ENCODE results near the gene DPM2. TPM values are rescaled to one million over a fixed set of nuclear protein-coding genes. Genes with fewer than 3 reads are reported as not detected.

The DPM2 gene
- total RNA-seq, 2 experiments from 2014 or later, result 44.1 to 46.6 TPM

DNA sequence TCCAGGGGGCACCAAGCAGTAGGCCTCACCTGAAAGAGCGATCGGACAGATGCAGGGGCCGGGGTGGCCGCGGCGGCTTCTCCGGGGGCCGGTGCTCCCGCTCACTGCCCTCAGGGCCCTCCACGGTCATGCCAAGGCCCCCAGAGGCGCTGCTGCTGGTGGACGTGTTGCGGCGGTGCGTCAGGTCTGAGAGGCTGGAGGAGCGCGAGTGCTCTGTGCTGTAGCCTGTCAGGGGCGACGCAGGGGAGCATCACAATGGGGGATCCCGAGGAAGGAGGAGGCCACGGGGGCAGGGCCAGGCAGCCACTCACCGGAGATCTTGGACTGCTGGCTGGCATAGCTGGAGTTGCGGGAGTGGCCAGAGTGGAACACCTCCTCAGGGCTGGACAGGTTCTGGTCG is 7.7 kb upstream of the DPM2 start:
- H3K9me3 Mint-ChIP-seq (ENCODE audit: low read depth), result no peaks in the 10 kb centered on the region
- intact Hi-C loops (cut with DNase I, micrococcal nuclease), result no loop called here
- ChIA-PET CTCF (interaction anchor here (1.0 to 5.7 kb wide), 3 partner anchors 9 to 101 kb away, joined by 3 to 126 read pairs (median 79); no protein-coding TSS in a partner anchor), POLR2A (interaction anchor here (0.7 to 0.9 kb wide), 2 partner anchors 29 to 93 kb away, joined by 3 to 4 read pairs; no protein-coding TSS in a partner anchor)
- no peak for DNase-seq
- no peak overlapping the region for H3K27ac Mint-ChIP-seq
- ATAC-seq, result no peak
- H3K4me1 Mint-ChIP-seq, result peaks cover 32% of the 10 kb centered on the region
- H3K27me3 Mint-ChIP-seq, result no peaks in the 10 kb centered on the region
- peaks cover 42% of the 10 kb centered on the region for H3K36me3 Mint-ChIP-seq (ENCODE audit: low read depth)
- no peak overlapping the region for H3K4me3 Mint-ChIP-seq

GRCh38 chr9:127944586-127945218 is 7.0 kb upstream of the DPM2 start:
- DNase-seq (no peak), ATAC-seq (no peak)
- POLR2A ChIA-PET, result interaction anchor here (0.7 to 1.0 kb wide), 2 partner anchors 11 to 93 kb away, joined by 4 read pairs; no protein-coding TSS in a partner anchor
- no peaks in the 10 kb centered on the region for H3K9me3 Mint-ChIP-seq (ENCODE audit: low read depth)
- H3K36me3 Mint-ChIP-seq (ENCODE audit: low read depth), result peaks cover 39% of the 10 kb centered on the region
- H3K4me3 Mint-ChIP-seq, result no peak overlapping the region
- H3K27me3 Mint-ChIP-seq, result no peaks in the 10 kb centered on the region
- CTCF ChIA-PET, result interaction anchor here (1.0 to 5.7 kb wide), 12 partner anchors 9 to 173 kb away, joined by 3 to 126 read pairs (median 10); partner anchors contain the start of gene PIP5KL1
- no peak overlapping the region for H3K27ac Mint-ChIP-seq
- peaks cover 26% of the 10 kb centered on the region for H3K4me1 Mint-ChIP-seq
- intact Hi-C loops (cut with DNase I, micrococcal nuclease), result loop anchor here (5.0 kb wide), 2 partner anchors 148 to 158 kb away; no protein-coding TSS in a partner anchor

DNA sequence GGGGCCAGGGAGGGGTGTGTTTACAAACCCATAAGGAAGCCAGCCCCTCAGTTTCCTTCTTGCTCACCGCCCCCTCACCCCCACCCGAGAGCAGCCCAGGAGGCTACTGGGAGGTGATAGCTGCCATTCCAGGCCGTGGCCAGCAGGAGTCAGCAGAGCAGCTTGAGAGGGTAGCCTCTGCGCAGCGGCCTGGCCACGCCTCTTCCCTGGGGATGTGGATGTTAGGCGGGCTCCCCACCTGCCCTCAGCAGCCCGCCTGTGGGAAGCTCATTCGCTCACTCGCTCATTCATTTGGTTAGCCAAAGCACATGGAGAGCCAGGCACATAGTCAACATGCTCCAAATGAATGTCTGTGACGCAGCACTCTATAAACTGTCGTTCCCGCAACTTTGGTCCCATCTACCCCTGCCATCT is 6.1 kb upstream of the DPM2 start:
- Mint-ChIP-seq H3K27me3 (no peaks in the 10 kb centered on the region), H3K4me1 (peaks cover 23% of the 10 kb centered on the region), H3K36me3 (ENCODE audit: low read depth) (peaks cover 39% of the 10 kb centered on the region), H3K9me3 (ENCODE audit: low read depth) (no peaks in the 10 kb centered on the region), H3K27ac (peak overlapping the region; percentile 81), H3K4me3 (no peak overlapping the region)
- CTCF ChIA-PET, result interaction anchor here (0.7 to 5.7 kb wide), 31 partner anchors 10 to 185 kb away, joined by 3 to 126 read pairs (median 5); partner anchors contain the start of genes NAIF1 and PIP5KL1
- DNase-seq (peak; percentile 91), ATAC-seq (peak; percentile 87)
- POLR2A ChIA-PET, result interaction anchor here (0.6 to 1.0 kb wide), 5 partner anchors 12 to 136 kb away, joined by 3 to 7 read pairs (median 4); partner anchors contain the start of gene EEIG1
- intact Hi-C loops (cut with DNase I, micrococcal nuclease), result loop anchor here (1.0 to 5.0 kb wide), 6 partner anchors 27 to 174 kb away; partner anchors contain the start of gene EEIG1 (in 1 of the 2)

- ChIA-PET CTCF (interaction anchor here (0.6 to 5.7 kb wide), 42 partner anchors 9 to 364 kb away, joined by 3 to 126 read pairs (median 4); partner anchors contain the start of genes NAIF1 and PIP5KL1), POLR2A (interaction anchor here (0.7 to 1.0 kb wide), 3 partner anchors 38 to 83 kb away, joined by 3 to 7 read pairs (median 3); partner anchors contain the start of gene EEIG1)
- H3K4me1 Mint-ChIP-seq, result peaks cover 25% of the 10 kb centered on the region
- ATAC-seq (no peak), DNase-seq (no peak)
- H3K9me3 Mint-ChIP-seq (ENCODE audit: low read depth), result no peaks in the 10 kb centered on the region
- peak overlapping the region; percentile 48 for H3K27ac Mint-ChIP-seq
- H3K27me3 Mint-ChIP-seq, result no peaks in the 10 kb centered on the region
- peaks cover 36% of the 10 kb centered on the region for H3K36me3 Mint-ChIP-seq (ENCODE audit: low read depth)
- intact Hi-C loops (cut with DNase I, micrococcal nuclease), result loop anchor here (1.0 to 5.0 kb wide), 6 partner anchors 27 to 174 kb away; partner anchors contain the start of gene EEIG1 (in 1 of the 2)
- no peak overlapping the region for H3K4me3 Mint-ChIP-seq
Observed at GRCh38 chr9:127943011-127943662, 5.5 kb upstream of the DPM2 start.

GRCh38 chr9:127942216-127943010 is 4.8 kb upstream of the DPM2 start:
- H3K4me3 Mint-ChIP-seq, result no peak overlapping the region
- ATAC-seq, result peak; percentile 27
- ChIA-PET POLR2A (no interaction called here), CTCF (interaction anchor here (0.6 to 5.7 kb wide), 28 partner anchors 8 to 175 kb away, joined by 3 to 126 read pairs (median 4); partner anchors contain the start of gene PIP5KL1)
- H3K36me3 Mint-ChIP-seq (ENCODE audit: low read depth), result peaks cover 35% of the 10 kb centered on the region
- no peaks in the 10 kb centered on the region for H3K27me3 Mint-ChIP-seq
- H3K4me1 Mint-ChIP-seq, result peaks cover 27% of the 10 kb centered on the region
- intact Hi-C loops (cut with DNase I, micrococcal nuclease), result loop anchor here (1.0 to 5.0 kb wide), 6 partner anchors 28 to 175 kb away; partner anchors contain the start of gene EEIG1 (in 1 of the 2)
- peak overlapping the region; percentile 48 for H3K27ac Mint-ChIP-seq
- no peaks in the 10 kb centered on the region for H3K9me3 Mint-ChIP-seq (ENCODE audit: low read depth)
- DNase-seq, result peak; percentile 74

- CTCF ChIA-PET, result interaction anchor here (0.7 to 5.7 kb wide), 19 partner anchors 12 to 176 kb away, joined by 3 to 126 read pairs (median 5); no protein-coding TSS in a partner anchor
- POLR2A ChIA-PET, result no interaction called here
- intact Hi-C loops (cut with DNase I, micrococcal nuclease), result loop anchor here (5.0 kb wide), 2 partner anchors 150 to 160 kb away; no protein-coding TSS in a partner anchor
- H3K27me3 Mint-ChIP-seq, result no peaks in the 10 kb centered on the region
- H3K9me3 Mint-ChIP-seq (ENCODE audit: low read depth), result no peaks in the 10 kb centered on the region
- ATAC-seq, result no peak
- peak overlapping the region; percentile 6 for H3K27ac Mint-ChIP-seq
- H3K4me1 Mint-ChIP-seq, result peaks cover 31% of the 10 kb centered on the region
- H3K4me3 Mint-ChIP-seq, result no peak overlapping the region
- peaks cover 37% of the 10 kb centered on the region for H3K36me3 Mint-ChIP-seq (ENCODE audit: low read depth)
- no peak for DNase-seq
Observed at GRCh38 chr9:127941961-127942215, 4.2 kb upstream of the DPM2 start.

DNA sequence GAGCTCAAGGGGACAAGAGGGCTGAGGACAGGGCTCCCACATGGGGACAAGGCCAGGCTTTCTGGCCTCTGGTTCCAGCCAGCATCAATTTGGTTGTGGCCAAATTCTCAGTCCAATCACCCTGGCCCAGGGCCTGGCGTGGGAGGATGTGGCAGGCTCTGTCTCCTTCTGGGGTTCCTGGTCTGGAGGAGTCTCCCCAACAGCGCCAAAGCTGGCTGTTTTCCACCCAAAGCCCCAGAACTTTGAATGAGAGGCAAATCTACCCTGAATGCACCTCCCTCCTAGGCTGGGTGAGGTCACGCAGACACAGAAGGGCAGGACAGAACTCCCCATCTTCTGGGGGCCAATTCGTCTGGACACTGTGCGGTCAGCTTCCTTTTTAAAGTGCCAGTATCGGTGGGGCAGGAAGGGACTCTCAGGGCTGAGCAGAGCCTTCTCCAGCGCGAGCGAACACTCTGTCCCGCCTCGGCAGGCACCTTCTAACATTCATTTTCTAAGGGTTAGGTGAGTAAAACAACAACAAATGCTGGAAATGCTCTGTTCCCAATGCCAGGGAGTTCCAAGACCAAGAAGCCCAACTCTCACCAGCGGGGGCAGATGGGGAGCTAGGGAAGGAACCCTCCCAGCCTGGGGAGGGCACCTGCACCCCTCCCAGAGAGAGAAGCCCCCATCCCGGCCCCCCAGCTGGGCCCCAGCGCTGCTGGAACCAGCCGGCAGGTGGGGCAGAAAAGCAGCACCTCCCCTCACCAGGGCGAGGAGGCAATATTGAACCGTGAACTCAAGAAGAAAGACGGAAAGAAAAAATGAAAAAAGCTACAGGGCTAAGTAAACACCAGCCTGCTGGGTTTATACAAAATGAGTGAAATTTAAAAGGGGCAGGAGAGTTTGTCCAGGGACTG is 3.7 kb upstream of the DPM2 start:
- ChIA-PET POLR2A (no interaction called here), CTCF (interaction anchor here (0.7 to 5.7 kb wide), 21 partner anchors 8 to 176 kb away, joined by 3 to 126 read pairs (median 4); no protein-coding TSS in a partner anchor)
- DNase-seq (no peak), ATAC-seq (no peak)
- H3K4me3 Mint-ChIP-seq, result no peak overlapping the region
- H3K9me3 Mint-ChIP-seq (ENCODE audit: low read depth), result no peaks in the 10 kb centered on the region
- H3K36me3 Mint-ChIP-seq (ENCODE audit: low read depth), result peaks cover 38% of the 10 kb centered on the region
- no peaks in the 10 kb centered on the region for H3K27me3 Mint-ChIP-seq
- H3K4me1 Mint-ChIP-seq, result peaks cover 36% of the 10 kb centered on the region
- H3K27ac Mint-ChIP-seq, result peak overlapping the region; percentile 6
- intact Hi-C loops (cut with DNase I, micrococcal nuclease), result loop anchor here (5.0 kb wide), 2 partner anchors 151 to 161 kb away; no protein-coding TSS in a partner anchor

DNA sequence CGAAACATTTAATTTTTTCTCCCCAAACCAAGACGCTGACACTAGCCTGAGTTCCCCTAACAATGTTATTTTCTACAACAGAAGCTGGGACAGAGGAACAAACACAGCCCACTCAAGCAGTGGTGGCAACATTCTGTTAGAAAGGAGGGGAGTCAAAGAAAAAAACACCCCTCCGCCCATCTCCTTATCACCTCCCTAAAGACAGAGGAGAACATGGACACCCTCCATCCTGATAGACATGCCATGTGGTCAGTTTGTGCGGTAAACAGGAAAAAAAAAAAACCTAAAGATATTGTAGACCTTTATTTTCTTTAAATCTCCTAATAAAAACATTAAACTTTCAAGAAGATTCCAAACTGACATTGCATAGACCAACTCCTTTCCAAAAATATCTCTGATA is 2.9 kb upstream of the DPM2 start:
- H3K4me1 Mint-ChIP-seq, result peaks cover 44% of the 10 kb centered on the region
- H3K4me3 Mint-ChIP-seq, result no peak overlapping the region
- POLR2A ChIA-PET, result no interaction called here
- no peak for ATAC-seq
- intact Hi-C loops (cut with DNase I, micrococcal nuclease), result loop anchor here (5.0 kb wide), 2 partner anchors 152 to 162 kb away; no protein-coding TSS in a partner anchor
- CTCF ChIA-PET, result interaction anchor here (0.7 to 5.7 kb wide), 9 partner anchors 9 to 177 kb away, joined by 3 to 126 read pairs (median 5); no protein-coding TSS in a partner anchor
- peaks cover 42% of the 10 kb centered on the region for H3K36me3 Mint-ChIP-seq (ENCODE audit: low read depth)
- DNase-seq, result no peak
- H3K27ac Mint-ChIP-seq, result peak overlapping the region; percentile 26
- H3K9me3 Mint-ChIP-seq (ENCODE audit: low read depth), result no peaks in the 10 kb centered on the region
- no peaks in the 10 kb centered on the region for H3K27me3 Mint-ChIP-seq

DNA sequence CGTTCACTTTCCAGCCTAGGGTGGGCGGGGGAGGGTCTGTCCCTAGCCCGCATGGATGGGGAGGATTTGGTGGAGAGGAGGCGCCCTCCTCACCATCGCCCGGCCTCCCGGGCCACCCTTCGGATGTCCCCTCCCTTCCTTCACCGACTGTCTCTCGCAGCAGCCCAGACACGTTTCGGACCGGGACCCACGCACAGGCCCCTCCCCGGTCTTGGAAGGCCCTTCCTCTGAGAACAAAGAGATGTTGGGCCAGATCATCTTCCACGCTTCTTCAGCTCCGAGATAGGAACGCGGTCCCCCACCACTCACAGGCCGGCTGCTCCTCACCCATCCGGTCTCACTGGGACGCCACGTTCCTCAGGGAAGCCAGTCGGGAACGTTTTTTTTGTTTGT is 640 bp upstream of the DPM2 start:
- Mint-ChIP-seq H3K4me3 (peak overlapping the region; percentile 94), H3K36me3 (ENCODE audit: low read depth) (peaks cover 34% of the 10 kb centered on the region), H3K9me3 (ENCODE audit: low read depth) (no peaks in the 10 kb centered on the region), H3K27ac (peak overlapping the region; percentile 64), H3K27me3 (no peaks in the 10 kb centered on the region), H3K4me1 (peaks cover 39% of the 10 kb centered on the region)
- ChIA-PET CTCF (no interaction called here), POLR2A (no interaction called here)
- intact Hi-C loops (cut with DNase I, micrococcal nuclease), result loop anchor here (1.0 to 5.0 kb wide), 2 partner anchors 34 to 222 kb away; partner anchors contain the start of gene BBLN (in 1 of the 2)
- no peak for DNase-seq
- no peak for ATAC-seq

GRCh38 chr9:127937056-127937387 is 632 bp downstream of the DPM2 start:
- Mint-ChIP-seq H3K27ac (peak overlapping the region; percentile 93), H3K4me1 (peaks cover 34% of the 10 kb centered on the region), H3K27me3 (no peaks in the 10 kb centered on the region), H3K9me3 (ENCODE audit: low read depth) (no peaks in the 10 kb centered on the region), H3K36me3 (ENCODE audit: low read depth) (peaks cover 28% of the 10 kb centered on the region), H3K4me3 (peak overlapping the region; percentile 94)
- DNase-seq, result no peak
- ATAC-seq, result no peak
- intact Hi-C loops (cut with DNase I, micrococcal nuclease), result loop anchor here (2.0 to 5.0 kb wide), 3 partner anchors 35 to 192 kb away; partner anchors contain the start of gene NAIF1 (in 1 of the 2)
- CTCF ChIA-PET, result interaction anchor here (0.7 kb wide), 1 partner anchor 51 kb away, joined by 3 read pairs; no protein-coding TSS in a partner anchor
- POLR2A ChIA-PET, result no interaction called here
